NB4 (cell line): ENCODE data around the gene MED15.

ENCODE experiments used
- DNase-seq: peaks from one replicate; pipeline ENCODE4 v3.0.0; 2010; ENCODE audit warnings: low read depth
- H3K4me3 ChIP-seq: one replicate; pipeline ENCODE4 v1.5.1; 2011; ENCODE audit warnings: mild to moderate bottlenecking, low read depth, low read length, moderate library complexity
- MYC ChIP-seq: IDR thresholded peaks from 2 replicates; pipeline ENCODE4 v1.6.1; 2011; ENCODE audit warnings: low read depth, low read length
- POLR2A ChIP-seq: IDR thresholded peaks from 2 replicates; pipeline ENCODE4 v1.6.1; 2011; ENCODE audit warnings: mild to moderate bottlenecking; ENCODE audit not compliant: insufficient read length; ENCODE audit errors: extremely low read depth
- TF ChIP-seq, protein P1 (sequence below): IDR thresholded peaks from 2 replicates; pipeline ENCODE4 v1.6.1; 2011; ENCODE audit warnings: low read depth, low read length
- TF ChIP-seq, protein P2 (sequence below): IDR thresholded peaks from one replicate; pipeline ENCODE4 v1.5.1; 2012; ENCODE audit warnings: low read depth, low read length

MED15 gene

DNA sequence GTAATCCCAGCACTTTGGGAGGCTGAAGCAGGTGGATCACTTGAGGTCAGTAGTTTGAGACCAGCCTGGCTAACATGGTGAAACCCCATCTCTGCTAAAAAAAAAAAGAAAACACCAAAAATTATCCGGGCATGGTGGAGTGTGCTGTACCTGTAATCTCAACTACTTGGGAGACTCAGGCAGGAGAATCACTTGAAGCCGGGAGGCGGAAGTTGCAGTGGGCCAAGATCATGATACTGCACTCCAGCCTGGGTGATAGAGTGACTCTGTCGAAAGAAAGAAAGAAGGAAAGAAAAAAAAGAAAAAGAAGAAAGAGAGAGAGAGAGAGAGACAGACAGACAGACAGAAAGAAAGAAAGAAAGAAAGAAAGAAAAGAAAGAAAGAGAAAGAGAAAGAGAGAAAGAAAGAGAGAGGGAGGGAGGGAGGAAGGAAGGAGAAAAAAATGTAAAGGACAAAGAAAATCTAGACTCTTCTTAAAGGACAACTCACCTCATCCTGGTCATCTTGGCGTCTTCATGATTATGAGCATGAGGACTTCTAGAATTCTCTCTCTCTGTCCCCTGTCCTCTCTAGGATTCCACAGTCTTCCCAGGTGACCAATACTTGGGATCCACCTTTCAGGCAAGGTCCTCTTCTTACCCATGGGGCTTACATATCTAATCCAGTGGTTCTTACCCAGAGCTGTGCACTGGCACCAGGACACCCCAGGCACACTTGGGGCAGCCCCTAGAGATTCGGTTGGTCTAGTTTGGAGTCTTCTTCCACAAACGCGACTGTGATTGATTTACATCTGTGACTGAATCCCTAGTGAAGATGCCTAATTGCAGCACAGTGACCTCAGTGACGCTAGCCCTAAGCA lies 120.9 kb downstream of the MED15 start:
- DNase-seq, result no peak
- TF ChIP-seq, protein P1, sequence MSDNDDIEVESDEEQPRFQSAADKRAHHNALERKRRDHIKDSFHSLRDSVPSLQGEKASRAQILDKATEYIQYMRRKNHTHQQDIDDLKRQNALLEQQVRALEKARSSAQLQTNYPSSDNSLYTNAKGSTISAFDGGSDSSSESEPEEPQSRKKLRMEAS, result no peak
- TF ChIP-seq, protein P2, sequence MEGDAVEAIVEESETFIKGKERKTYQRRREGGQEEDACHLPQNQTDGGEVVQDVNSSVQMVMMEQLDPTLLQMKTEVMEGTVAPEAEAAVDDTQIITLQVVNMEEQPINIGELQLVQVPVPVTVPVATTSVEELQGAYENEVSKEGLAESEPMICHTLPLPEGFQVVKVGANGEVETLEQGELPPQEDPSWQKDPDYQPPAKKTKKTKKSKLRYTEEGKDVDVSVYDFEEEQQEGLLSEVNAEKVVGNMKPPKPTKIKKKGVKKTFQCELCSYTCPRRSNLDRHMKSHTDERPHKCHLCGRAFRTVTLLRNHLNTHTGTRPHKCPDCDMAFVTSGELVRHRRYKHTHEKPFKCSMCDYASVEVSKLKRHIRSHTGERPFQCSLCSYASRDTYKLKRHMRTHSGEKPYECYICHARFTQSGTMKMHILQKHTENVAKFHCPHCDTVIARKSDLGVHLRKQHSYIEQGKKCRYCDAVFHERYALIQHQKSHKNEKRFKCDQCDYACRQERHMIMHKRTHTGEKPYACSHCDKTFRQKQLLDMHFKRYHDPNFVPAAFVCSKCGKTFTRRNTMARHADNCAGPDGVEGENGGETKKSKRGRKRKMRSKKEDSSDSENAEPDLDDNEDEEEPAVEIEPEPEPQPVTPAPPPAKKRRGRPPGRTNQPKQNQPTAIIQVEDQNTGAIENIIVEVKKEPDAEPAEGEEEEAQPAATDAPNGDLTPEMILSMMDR, result no peak
- no peak for TF ChIP-seq POLR2A
- TF ChIP-seq MYC, result no peak
- H3K4me3 ChIP-seq, result no peak overlapping the region

DNA sequence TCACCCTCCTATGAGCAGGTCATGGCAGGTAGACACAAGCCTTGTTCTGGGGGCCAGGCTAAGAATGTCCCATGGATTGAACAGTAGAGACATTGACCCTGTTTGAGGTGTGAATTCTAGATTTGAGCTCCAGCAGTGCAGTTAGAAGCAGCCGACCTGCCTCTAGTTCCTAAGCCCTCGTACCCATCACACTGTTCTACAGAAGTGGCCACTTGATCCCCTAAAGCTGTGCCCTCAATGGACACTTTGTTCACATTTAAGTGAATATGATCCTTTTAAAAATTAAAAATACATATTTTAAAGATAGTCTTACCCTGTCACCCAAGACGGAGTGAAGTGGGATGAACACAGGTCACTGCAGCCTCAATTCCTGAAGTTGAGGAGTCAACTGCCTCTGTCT lies 122.0 kb downstream of the MED15 start:
- H3K4me3 ChIP-seq, result no peak overlapping the region
- TF ChIP-seq, protein P1, result no peak
- TF ChIP-seq MYC, result no peak
- no peak for DNase-seq

DNA sequence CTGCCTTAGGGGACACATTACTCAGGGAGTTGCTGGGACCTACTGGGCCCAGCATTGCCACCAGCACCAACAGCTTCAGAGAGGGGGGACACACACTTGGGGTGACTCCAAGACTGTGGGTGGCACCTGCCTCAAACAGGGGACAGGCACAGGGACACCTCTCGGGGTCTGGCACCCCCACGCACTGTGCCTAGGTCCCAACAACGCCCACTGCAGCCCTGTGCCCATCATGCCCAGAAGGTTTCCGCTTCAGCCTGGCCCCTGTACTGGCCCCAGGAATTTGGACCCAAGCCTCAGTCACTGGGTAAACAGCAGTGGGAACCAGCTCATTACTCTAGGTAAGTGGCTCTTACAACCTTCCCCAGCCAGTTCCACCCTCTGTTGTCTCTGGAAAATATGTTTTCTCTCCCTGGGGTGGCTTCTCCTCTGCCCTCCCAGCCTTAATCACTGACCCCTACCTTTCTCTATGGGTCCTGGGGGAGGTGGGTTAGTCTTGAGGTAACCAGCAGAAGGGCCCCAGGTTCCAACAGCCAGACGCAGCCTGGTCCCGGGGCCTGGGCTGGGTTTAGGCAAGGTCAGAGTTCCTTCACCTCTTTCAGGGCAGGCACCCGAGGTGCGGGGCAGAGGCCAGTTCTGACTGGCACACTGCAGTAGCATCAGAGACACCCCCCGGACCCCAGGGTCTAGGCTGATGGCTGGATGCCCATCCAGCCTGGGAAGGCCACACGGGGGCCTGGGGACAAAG lies 123.6 kb downstream of the MED15 start:
- TF ChIP-seq, protein P1, result no peak
- TF ChIP-seq POLR2A, result no peak
- H3K4me3 ChIP-seq, result no peak overlapping the region
- no peak for DNase-seq

DNA sequence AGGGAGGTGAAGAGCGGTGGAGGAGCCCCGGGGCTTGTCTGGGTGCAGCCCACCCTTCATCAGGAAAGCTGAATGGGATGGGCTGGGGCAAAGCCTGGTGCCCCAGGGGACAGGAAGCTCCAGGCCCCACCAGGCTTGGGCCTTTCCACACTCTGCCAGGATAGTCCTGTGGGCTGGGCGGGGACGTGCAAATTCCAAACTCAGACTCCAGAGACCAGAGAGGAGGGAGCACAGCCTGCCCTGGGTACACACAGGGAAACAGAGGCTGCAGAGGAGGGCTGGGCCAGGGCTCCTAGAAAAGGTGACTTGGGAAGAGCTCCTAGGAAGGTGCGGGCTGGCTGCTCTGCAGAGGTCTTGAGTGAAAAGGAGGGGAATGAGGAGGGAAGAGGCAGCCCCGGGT lies 124.7 kb downstream of the MED15 start:
- TF ChIP-seq POLR2A, result no peak
- TF ChIP-seq MYC, result no peak
- TF ChIP-seq, protein P2, result no peak
- TF ChIP-seq, protein P1, result no peak
- no peak overlapping the region for H3K4me3 ChIP-seq
- DNase-seq, result no peak

DNA sequence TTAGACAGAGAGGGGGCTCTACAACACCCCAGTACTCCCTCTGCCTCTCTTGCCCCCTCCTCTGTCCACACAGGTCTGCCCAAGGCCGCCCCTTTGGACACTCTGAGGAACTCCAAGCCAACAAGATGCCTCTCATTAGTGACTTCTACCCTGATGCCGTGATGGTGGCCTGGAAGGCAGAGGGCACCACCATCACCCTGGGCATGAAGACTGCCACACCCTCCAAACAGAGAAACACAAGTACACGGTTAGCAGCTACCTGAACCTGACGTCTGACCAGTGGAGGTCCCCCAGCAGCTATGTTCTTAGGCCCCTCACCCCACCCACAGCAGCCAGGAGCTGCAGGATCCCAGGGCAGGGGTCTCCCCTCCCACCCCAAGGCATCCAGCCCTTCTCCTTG lies 125.1 kb downstream of the MED15 start:
- TF ChIP-seq, protein P2, result no peak
- TF ChIP-seq, protein P1, result no peak
- TF ChIP-seq MYC, result no peak
- TF ChIP-seq POLR2A, result no peak
- DNase-seq, result no peak
- H3K4me3 ChIP-seq, result no peak overlapping the region

DNA sequence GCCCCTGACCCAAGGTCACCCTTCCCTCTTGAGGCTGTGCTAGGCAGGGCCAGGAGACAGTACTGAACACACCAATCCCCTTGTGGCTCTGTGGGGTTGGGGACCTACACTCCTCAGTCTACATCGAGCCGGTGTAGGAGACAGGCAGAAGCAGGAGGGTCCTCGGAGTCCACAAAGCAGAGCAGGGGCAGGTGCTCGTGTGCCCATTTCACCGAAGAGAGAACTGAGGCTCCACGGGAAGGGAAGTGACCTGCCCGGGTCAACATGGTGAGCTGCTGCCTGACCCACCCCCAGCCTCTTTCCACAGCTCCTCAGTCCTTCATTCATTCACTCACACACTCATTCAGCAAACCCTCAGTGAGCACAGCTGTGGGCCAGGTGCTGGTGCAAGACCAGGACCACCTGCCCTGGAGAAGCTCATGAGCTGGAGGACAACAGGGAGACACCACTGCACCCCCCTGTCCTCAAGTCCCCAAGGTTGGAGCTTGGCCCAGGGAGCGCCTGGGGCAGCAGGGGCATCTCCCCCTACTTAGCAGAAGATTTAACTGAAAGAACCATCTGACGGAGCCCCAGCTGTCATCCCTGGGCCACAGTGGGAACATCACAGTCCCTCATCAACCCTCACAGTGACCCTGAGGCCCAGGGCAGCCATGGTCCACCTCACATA lies 127.3 kb downstream of the MED15 start:
- TF ChIP-seq POLR2A (no peak), MYC (no peak)
- TF ChIP-seq, protein P2, result no peak
- TF ChIP-seq, protein P1, result no peak
- H3K4me3 ChIP-seq, result no peak overlapping the region
- no peak for DNase-seq
